AG08395 (cell line): Measurements from ENCODE around the gene MACF1.
"Not testable (repeated sequence)": the region's sequence is repeated elsewhere in the genome, so short reads cannot be mapped to it uniquely, and the experiment has no call there.

ENCODE experiments used
- DNase-seq: peaks from one replicate; pipeline ENCODE4 v3.0.0; 2012; ENCODE audit warnings: mixed read lengths, low spot score

MACF1 gene, protein sequence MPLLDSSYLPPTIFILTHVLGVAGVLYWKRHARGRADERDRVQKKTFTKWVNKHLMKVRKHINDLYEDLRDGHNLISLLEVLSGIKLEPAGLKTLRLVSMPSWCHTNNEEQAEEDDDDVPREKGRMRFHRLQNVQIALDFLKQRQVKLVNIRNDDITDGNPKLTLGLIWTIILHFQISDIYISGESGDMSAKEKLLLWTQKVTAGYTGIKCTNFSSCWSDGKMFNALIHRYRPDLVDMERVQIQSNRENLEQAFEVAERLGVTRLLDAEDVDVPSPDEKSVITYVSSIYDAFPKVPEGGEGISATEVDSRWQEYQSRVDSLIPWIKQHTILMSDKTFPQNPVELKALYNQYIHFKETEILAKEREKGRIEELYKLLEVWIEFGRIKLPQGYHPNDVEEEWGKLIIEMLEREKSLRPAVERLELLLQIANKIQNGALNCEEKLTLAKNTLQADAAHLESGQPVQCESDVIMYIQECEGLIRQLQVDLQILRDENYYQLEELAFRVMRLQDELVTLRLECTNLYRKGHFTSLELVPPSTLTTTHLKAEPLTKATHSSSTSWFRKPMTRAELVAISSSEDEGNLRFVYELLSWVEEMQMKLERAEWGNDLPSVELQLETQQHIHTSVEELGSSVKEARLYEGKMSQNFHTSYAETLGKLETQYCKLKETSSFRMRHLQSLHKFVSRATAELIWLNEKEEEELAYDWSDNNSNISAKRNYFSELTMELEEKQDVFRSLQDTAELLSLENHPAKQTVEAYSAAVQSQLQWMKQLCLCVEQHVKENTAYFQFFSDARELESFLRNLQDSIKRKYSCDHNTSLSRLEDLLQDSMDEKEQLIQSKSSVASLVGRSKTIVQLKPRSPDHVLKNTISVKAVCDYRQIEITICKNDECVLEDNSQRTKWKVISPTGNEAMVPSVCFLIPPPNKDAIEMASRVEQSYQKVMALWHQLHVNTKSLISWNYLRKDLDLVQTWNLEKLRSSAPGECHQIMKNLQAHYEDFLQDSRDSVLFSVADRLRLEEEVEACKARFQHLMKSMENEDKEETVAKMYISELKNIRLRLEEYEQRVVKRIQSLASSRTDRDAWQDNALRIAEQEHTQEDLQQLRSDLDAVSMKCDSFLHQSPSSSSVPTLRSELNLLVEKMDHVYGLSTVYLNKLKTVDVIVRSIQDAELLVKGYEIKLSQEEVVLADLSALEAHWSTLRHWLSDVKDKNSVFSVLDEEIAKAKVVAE (N-terminal part only)

DNA sequence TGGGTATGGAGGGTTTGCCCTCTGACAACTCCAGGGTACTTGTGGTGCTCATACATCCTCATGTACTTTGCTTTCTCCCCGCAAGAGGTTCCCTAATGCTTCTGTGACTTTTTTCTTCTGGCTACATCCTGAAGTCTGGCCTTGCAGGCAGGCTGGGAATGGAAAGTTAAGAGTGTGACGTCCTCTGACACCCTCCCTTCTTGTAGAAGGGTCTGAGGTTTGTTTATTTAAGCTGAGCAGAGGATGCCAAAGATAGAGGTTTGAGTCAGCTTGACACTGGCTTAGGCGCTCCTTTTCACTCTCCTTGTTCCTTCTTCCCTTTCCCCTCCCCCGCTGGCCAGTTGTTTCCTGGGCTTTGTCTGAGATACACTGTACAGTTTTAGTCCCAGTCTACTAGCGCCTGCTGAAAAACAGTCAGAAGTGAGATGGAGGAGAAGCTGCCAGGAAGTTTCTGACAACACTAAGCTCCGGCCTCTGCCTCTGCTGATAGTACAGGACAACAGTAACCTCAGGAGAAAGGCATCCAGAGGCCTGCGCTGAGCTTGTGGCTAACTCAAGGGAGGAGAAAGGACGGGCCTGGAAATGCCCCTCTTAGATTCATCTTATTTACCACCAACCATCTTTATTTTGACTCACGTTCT is at the start of gene MACF1:
Gene MACF1, plus strand, starts transcription at position 255 of the 641 bp plus-strand sequence. Its CDS starts 328 bp downstream, at position 583.
- peak; percentile 80 for DNase-seq

DNA sequence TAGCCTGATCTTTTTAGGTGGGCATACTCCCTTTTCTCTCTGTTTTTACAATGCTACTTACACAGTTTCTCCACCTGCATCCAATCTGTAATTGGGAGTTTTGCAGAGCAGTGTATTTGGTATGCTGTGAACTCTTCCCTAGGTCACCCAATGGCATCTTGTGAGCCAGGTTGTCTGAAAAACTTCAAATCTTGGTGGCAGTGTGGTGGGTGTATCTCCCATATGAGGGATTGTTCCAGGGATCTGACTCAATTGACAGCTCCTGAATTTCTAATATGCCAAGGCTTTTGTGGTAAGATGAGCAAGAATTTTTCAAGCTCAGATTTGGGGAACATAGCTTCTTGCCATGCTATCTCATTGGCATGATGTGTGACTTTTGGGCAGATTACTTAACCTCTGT is 47.2 kb upstream of the MACF1 start:
- no peak for DNase-seq

DNA sequence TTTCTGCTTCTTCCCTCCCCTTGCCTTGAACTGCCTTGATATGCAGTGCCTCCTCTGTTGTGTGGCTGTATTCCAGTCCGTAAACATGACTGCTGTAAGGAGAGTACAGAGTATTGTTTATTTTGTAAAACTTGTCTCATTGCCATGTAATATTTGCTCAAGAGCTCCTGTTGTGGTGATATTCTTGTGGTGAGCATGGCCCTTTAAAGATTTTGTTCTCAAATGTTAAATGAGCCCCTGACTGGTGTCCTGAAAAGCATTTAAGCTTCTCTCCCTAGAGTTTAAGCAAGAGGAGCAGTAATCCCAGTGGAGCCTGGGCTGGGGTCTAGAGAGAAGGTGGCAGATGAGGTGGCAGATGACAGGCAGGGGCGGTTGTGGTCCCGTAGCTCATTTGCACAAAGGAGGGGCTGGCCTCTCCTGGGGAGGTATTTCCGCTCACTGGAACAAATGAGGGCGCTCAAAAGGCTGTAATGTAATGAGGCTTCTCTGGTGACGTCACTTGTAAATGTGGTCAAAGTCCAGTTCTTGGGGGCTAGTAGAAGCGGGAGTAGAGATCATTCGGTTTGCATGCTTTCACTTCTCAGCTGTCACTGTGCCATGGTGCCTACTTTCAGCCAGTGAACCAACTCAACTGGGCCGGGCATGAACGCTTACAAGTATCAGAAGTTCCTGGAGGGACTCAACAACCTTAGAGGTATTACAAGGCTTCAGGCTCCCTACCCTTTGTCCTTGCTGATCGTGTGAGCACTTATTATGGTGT is 46.0 kb upstream of the MACF1 start:
- DNase-seq: no peak

DNA sequence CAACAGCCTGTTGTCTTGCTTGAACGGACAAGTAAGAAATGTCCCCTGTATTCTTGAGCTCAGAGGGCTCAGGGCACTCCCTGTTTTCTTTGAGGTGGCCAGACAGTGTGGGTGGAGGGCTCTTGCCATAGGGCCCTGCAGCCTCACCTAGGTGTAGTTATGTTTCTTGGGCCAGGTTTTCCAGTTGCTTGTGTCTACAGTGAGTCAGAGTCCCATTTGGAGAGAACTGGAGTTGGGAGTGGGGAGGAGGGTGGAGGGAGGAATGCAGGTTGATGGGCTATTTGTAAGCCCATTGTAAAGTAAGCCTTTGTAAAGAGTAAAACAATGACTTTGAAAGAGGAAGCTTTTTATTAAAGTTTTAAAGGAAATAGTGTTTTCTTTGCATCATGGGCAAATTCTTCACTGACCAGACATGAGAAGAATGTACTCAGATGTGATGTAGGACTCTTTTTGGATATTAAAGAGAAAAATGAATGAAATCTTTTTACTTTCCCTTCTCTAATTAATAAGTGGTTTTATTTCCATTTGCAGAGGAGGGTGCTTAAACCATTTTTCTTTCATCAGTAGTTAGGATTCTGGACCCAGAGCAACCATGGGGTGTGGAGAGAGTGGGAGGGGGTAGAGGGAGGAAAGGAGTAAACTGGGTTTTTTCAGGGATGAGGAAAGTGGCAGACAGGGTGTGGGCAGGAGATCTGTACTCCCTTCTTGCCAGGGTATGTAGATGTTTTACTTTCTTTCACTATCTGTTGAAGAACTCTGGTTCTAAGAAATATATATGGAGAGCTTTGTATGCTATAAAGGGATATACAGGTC is 45.1 kb upstream of the MACF1 start:
- no peak for DNase-seq

DNA sequence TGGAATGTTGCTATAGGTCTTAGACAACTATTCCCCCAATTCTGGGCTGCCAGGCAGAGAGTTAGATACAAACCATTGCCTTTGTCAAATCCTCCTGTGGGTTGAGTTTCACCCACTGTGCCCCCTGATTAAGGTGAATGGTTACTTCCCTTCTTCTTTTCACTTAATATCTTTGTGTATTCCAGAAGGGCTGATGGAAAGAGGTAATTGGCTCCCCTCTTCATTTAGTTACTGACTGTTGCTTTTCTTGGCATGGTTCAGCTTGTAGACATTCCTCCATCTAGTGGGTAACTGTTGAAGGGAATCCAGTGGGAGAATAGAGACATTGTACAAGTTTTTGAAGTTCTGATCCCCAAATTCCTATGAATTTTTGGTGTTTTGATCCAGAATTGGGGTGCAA is 43.8 kb upstream of the MACF1 start:
- DNase-seq: no peak

DNA sequence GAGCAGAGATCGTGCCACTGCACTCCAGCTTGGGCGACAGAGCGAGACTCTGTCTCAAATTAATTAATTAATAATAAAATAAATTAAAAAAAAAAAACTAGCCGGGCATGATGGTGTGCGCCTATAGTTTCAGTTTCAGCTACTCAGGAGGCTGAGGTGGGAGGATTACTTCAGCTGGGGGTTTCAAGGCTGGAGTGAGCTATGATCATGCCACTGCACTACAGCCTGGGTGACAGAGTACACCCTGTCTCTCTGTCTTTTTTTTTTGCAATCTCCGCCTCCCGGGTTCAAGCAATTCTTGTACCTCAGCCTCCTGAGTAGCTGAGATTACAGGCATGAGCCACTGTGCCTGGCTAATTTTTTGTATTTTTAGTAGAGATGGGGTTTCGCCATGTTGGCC is 42.7 kb upstream of the MACF1 start:
- not testable (repeated sequence) for DNase-seq

DNA sequence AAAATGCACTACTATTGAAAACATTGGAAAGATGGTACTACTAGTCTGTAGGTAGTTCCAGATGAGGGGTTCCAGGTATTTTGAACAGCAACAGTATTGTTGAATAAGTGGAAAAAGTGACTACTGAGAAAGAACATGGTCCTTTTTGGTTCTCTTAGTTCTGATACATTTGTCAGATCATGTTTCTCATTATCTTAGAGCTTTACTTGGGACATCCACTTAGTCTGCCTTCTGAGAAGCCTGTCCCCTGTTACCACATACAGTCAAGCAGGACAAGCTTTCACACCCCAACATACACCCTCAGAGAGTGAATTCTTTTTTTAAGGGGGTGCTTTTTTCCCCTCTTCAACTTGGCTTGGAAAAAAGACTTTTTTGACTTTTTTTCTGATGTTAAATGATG is 41.0 kb upstream of the MACF1 start:
- DNase-seq: no peak

DNA sequence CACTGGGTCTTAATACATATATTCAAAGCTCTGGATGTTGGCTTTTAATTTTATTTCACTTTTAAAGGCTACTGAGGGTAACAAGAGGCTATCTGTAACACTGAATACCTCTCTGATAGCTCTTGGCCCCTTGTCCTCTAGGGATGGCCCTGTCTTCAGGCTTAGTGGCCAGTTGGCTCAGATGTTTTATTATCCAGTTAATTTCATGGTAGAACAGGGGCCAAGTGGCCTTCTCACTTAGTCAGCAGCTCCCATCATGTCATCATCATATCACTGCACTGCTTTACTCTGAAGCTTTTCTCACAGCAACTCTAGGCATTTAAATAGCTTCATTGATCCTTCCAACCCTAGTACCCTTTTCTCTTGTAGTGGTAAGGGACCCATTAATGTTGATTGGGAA is 40.2 kb upstream of the MACF1 start:
- DNase-seq: no peak

DNA sequence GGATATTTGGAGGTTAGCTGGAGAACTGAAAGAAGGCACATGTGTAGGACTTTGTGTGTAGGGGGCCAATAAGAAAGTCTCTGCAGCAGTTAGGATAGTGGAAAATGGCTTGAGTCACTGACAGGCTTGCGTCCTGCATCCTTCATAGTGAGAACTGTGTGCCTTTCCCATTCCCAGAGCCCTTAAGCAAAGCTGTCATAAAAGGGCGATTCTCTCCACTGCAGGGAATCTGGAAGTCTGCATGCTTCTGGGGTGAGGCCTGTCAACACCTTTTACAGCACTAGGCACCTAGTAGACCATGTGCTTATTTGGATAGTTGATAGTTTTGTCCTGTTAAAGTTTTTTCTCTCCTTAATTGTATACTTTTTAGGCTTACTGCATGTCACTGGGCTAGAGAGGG is 39.4 kb upstream of the MACF1 start:
- DNase-seq: no peak

DNA sequence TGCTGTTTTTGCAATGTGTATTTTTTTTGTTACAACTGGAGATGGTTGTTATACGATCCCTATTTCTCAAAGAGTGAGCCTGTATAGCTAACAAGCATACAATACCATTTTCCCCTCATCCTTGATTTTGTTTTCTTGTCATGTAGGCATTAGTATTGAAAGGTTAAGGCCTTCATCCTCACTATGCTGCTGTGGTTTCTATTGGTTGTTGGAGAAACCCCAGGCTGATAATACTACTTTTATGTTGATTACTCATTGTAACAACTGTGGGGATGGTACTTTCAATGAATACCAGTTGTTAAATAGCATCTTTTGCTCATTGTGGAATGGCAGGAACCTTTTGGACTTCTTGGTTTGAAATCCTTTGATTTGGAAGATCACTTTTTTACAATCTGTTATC is 39.0 kb upstream of the MACF1 start:
- no peak for DNase-seq

DNA sequence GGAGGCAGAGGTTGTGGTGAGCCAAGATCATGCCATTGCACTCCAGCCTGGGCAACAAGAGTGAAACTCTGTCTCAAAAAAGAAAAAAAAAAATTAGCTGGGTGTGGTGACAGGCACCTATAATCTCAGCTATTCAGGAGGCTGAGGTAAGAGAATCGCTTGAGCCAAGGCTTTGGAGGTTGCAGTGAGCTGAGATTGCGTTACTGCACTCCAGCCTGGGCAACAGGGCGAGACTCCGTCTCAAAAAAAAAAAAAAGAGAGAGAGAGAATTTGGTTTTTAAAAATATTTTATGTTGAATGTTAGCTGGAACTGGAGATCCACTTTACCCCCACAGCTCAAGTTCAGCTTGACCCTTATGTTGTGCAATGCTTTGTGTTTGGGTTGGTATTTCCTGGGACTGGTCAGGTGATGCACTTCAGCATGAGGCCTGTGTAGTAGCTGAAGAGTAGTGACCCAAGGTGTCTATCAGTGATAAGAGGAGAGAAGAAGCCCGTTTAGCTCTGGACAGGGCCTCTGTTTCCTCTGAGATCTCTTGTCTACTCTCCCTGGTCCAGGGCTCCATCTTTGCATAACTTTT is 36.8 kb upstream of the MACF1 start:
- no peak for DNase-seq

DNA sequence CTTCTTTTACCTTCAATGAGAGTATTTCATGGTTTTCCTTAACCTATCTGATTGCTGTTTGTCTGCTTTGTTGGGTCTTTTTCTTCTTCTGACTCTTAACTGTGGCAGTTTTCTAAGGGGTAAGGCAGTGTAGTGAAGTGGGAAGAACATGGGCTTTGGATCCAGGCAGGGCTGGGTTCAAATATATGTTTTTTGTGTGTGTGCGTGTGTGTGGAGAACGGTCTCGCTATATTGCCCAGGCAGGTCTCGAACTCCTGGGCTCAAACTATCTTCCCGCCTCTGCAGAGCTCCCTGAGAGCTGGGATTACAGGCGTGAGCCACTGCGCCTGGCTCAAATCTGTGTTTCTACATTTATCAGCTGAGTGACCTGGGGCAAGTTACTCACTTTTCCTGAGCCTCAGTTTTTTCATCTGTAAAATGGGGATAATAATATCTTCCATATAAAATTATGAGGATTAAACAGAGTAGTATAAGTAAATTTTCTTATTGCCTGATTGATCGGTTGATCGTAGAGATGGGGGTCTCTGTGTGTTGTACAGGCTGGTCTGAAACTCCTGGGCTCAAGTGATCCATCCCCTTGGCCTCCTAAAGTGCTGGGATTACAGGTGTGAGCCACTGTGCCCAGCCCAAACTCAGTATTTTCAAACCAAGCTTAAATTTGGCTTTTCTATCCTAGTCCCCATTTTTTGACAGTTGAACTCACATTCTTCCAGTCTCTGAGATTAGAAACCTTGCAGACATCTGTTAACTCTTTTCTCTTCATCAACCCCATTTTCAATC is 36.0 kb upstream of the MACF1 start:
- DNase-seq: no peak

DNA sequence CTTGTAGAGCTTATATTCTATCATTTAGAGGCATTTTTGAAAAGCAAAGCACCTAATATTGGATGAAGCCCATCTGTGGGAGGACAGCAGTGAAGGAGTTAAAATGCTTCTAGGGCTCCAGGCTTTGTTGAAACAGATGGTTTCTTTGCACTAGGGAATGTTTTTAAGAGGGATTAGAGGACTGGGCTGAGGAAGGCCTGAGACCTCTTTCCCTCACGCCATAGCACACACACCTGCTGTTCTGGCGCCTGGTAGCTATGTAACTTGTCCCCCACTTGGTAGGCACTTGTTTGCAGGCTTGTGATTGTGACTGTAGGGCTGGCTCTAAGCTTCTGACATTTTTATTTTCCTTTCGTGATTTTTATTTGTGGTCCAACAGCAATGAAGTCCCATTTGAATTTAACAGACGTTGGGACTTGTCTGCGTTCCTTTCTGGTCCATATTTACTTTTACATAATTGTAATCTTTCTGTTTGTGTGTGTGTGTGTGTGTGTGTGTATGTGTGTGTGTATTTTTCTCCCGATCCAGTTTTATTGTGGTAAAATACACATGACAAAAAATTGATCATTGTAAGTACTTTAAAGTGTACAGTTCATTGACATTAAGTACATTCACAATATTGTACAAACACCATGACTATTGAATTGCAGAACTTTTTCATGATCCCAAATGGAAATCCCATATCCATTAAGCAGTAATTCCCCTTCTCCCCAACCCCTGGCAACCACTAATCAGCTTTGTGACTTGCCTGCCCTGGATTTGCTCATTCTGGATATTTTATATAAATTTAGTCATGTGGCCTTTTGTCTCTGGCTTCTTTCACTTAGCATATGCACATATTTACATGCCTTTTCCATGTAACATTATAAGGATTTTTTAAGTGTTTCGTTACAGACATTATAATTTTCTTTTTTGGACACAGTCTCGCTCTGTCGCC is 33.5 kb upstream of the MACF1 start:
- no peak for DNase-seq

DNA sequence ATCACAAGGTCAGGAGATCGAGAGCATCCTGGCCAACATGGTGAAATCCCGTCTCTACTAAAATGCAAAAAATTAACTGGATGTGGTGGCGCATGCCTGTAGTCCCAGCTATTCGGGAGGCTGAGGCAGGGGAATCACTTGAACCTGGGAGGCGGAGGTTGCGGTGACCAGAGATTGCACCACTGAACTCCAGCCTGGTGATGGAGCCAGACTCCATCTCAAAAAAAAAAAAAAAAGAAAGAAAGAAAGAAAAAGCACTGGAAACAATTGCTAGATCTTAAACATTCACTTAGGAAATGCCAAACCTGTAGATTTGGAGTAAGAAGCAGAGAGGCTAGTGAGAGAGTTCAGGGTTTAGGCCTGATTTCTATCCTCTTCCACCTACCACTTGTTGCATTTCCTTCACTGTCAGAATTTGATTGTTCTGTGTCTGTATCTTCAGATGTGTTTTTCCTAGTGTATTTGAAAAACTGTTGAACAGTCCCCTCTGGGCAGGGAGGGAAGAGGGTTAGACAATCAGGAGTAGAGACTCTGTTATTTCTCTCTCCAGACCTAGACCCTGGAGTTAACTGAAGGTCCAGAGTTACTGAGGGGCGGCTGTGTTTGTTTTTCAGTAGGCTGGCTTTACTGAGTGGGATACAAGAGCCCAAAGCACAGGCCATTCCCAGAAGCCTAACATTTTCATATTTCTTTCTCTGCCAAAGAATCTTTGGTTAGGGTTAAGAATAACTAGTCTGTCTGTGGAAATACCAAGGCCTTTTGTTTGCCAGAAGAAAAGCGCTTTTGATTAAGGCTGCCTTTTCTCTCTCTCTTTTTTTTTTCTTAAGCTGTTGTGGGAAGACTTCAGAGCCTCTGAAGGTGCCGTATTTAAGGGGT is 31.1 kb upstream of the MACF1 start:
- DNase-seq: no peak

DNA sequence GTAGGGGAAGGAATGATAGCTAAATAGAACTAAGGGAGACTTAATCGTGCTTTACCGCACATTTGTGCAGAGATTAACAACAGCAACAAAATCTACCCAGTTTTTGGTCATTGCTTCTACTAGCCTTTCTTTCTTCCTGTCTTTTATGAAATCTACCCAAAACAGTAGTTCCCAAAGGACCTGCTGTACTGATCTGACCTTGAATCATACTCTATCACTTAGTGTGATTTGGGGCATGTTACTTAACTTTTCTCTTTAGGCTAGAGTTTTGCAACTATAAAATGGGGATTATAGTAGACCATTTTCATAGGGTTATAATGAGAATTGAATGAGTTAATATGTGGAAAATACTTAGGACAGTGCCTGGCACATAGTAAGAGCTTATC is 30.5 kb upstream of the MACF1 start:
- DNase-seq: no peak

DNA sequence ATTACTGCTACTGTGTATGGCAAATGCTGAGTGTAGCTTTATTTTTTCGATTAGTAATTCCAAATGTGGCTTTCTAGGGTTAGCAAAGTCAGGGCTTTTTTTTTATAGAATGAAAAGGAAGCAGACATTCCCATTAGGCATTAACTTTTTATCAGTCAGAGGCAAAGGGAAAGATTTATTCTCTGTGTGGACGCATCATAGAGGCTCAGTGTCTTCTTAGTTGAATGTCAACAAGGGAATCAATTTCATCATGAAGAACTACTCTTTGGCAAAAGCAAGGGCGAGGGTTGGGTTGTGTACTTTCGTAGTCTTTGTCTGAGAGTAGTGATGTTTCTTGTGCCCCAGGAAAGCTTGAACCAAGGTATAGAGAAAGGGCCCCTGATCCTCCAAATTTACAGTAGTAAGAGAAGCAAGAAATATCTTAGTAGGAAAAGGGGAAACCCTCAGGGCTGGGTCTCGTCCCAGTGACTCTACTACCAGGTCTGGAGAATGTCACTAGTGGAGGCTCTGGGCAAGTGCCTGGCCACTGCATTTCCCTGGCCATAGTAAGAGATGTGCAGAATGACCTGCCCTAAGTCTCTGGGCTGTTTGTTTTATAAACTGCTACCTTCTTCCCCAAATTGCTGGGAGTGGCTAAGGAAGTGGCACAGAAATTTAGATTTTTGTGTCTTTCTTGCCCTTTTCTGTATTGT is 30.0 kb upstream of the MACF1 start:
- DNase-seq: no peak
